ENCODE measurements around the gene SUGCT. TPM values are rescaled to one million over a fixed set of nuclear protein-coding genes. Genes with fewer than 3 reads are reported as not detected.

Gene SUGCT
- total and polyA plus RNA-seq, 8 donors: 0.87 to 8.0 (median 2.9) TPM; not detected in 1

DNA sequence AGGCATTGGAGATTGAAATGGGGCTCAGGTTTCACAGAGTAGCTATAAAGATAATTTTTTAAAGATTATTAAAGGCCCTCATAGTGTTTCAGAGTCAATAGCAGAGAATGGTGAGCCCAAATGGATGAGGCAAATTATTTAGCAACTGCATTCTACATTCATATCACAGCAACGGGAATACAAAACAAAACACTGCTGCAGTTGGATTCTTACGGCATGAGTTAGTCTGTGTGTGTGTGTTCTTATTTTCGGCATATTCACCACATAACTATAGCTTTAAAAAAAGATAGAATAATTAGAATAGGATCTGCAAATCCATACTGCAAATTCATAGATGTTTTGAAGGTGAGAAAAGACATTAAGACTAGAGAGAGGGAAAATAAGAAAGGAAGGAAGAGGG, 66.0 kb downstream of the SUGCT start:
- no peak overlapping the region for H3K27ac ChIP-seq
- 70 to 89% (median 78%) methylated on average over 3 of the region's 3 CpGs for WGBS, 5 donors

DNA sequence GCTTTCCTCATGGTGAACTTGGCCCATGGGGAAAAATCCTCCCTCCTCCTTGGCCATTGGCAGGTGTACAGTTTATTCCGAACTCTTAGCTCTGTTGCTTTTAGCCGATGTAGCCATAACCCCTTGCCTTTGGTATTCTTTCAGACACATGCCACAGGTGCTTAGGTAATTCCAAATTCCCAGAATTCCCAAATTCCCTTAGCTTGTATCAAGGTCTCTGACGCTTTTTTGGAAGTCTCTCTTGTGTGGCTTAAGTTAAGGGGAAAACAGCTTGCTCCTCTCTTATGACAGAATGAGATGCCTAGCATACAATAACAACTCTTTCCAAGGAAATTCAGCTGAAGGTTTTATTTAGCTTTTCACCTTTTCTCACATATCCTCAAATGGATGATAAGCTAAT, 68.0 kb downstream of the SUGCT start:
- 58 to 72% (median 66%) methylated on average over 3 of the region's 3 CpGs for WGBS, 5 donors
- H3K27ac ChIP-seq: no peak overlapping the region

More for the DNA sequence above, 66.0 kb downstream of the SUGCT start:
- H3K4me3 ChIP-seq: no peak overlapping the region
- no peaks in the 10 kb centered on the region for H3K4me1 ChIP-seq
- peak in 1 of 2 donors; percentile 20 for DNase-seq
- H3K27me3 ChIP-seq: no peaks in the 10 kb centered on the region
- intact Hi-C loops (cut with DNase I; ENCODE audit: low total_unique reads): no loop called here
- TF ChIP-seq EP300 (IDR thresholded peaks at IDR 0.05) (no peak), POLR2AphosphoS5 (IDR thresholded peaks at IDR 0.05) (no peak), POLR2A (IDR thresholded peaks at IDR 0.05) (no peak)
- TF ChIP-seq, protein P1, sequence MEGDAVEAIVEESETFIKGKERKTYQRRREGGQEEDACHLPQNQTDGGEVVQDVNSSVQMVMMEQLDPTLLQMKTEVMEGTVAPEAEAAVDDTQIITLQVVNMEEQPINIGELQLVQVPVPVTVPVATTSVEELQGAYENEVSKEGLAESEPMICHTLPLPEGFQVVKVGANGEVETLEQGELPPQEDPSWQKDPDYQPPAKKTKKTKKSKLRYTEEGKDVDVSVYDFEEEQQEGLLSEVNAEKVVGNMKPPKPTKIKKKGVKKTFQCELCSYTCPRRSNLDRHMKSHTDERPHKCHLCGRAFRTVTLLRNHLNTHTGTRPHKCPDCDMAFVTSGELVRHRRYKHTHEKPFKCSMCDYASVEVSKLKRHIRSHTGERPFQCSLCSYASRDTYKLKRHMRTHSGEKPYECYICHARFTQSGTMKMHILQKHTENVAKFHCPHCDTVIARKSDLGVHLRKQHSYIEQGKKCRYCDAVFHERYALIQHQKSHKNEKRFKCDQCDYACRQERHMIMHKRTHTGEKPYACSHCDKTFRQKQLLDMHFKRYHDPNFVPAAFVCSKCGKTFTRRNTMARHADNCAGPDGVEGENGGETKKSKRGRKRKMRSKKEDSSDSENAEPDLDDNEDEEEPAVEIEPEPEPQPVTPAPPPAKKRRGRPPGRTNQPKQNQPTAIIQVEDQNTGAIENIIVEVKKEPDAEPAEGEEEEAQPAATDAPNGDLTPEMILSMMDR (IDR thresholded peaks at IDR 0.05): no peak
- H3K9me3 ChIP-seq: no peaks in the 10 kb centered on the region
- no peaks in the 10 kb centered on the region for H3K36me3 ChIP-seq

DNA sequence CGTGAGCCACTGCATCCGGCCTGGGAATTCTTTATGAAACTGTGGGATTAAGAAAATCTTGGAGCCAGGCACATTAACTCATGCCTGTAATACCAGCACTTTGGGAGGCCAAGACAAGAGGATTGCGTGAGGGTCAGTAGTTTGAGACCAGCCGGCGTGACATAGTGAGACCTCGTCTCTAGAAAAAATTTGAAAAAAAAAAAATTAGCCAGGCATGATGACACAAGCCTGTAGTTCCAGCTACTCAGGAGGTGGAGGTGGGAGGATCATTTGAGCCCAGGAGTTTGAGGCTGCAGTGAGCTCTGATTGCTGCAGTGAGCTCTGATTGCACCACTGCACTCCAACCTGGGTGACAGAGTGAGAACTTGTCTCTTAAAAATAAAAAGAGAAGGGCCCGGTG, 69.8 kb downstream of the SUGCT start:
- intact Hi-C loops (cut with DNase I; ENCODE audit: low total_unique reads): no loop called here
- H3K4me1 ChIP-seq: no peaks in the 10 kb centered on the region
- H3K4me3 ChIP-seq: no peak overlapping the region
- H3K27ac ChIP-seq: no peak overlapping the region
- no peaks in the 10 kb centered on the region for H3K9me3 ChIP-seq
- 87 to 98% (median 95%) methylated on average over 7 of the region's 7 CpGs for WGBS, 5 donors
- no peak for TF ChIP-seq EP300 (IDR thresholded peaks at IDR 0.05)
- TF ChIP-seq, protein P1 (IDR thresholded peaks at IDR 0.05): no peak
- TF ChIP-seq POLR2A (IDR thresholded peaks at IDR 0.05): no peak
- no peak for TF ChIP-seq POLR2AphosphoS5 (IDR thresholded peaks at IDR 0.05)
- no peak for DNase-seq
- H3K27me3 ChIP-seq: no peaks in the 10 kb centered on the region
- H3K36me3 ChIP-seq: no peaks in the 10 kb centered on the region

More for the DNA sequence above, 68.0 kb downstream of the SUGCT start:
- Histone ChIP-seq H3K4me3 (no peak overlapping the region), H3K27me3 (no peaks in the 10 kb centered on the region), H3K36me3 (no peaks in the 10 kb centered on the region), H3K4me1 (no peaks in the 10 kb centered on the region), H3K9me3 (no peaks in the 10 kb centered on the region)
- peak in 1 of 2 donors; percentile 7 for DNase-seq
- intact Hi-C loops (cut with DNase I; ENCODE audit: low total_unique reads): no loop called here
- TF ChIP-seq, protein P1 (IDR thresholded peaks at IDR 0.05): no peak
- TF ChIP-seq POLR2AphosphoS5 (IDR thresholded peaks at IDR 0.05) (no peak), POLR2A (IDR thresholded peaks at IDR 0.05) (no peak)

DNA sequence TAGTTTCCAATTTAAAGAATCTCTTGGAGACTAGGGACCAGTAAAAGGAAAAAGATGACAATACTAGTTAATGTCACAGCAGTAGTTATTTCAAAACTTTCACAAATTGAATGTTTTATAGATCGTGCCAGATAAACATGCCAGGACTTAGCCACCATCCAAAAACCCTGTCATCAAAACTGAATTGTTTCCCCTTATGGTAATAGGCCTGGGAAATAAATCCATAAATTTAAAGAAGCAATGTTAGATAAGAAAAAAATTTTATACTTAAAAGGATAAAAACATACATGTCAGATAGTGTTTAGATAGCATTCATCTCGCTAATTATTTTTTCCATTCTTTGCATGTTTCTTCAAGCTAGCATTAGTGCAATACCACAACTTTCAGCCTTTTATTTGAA, 71.2 kb downstream of the SUGCT start:
- H3K36me3 ChIP-seq: no peaks in the 10 kb centered on the region
- H3K4me3 ChIP-seq: no peak overlapping the region
- H3K27me3 ChIP-seq: no peaks in the 10 kb centered on the region
- H3K27ac ChIP-seq: no peak overlapping the region
- intact Hi-C loops (cut with DNase I; ENCODE audit: low total_unique reads): no loop called here
- WGBS, 5 donors: 85 to 93% (median 86%) methylated on average over 2 of the region's 2 CpGs
- TF ChIP-seq EP300 (IDR thresholded peaks at IDR 0.05): no peak
- TF ChIP-seq POLR2AphosphoS5 (IDR thresholded peaks at IDR 0.05): no peak
- no peak for TF ChIP-seq POLR2A (IDR thresholded peaks at IDR 0.05)
- TF ChIP-seq, protein P1 (IDR thresholded peaks at IDR 0.05): no peak
- no peaks in the 10 kb centered on the region for H3K4me1 ChIP-seq
- no peak for DNase-seq
- H3K9me3 ChIP-seq: no peaks in the 10 kb centered on the region

All from stomach (tissue), 9 donors.